ENCODE results near the gene ZCCHC14. TPM values are rescaled to one million over a fixed set of nuclear protein-coding genes. Genes with fewer than 3 reads are reported as not detected.

The ZCCHC14 gene
- polyA plus RNA-seq, 1 donor (not counting 4 experiments of a cell fraction or from before 2014, with no cell fraction given): 3.6 TPM

DNA sequence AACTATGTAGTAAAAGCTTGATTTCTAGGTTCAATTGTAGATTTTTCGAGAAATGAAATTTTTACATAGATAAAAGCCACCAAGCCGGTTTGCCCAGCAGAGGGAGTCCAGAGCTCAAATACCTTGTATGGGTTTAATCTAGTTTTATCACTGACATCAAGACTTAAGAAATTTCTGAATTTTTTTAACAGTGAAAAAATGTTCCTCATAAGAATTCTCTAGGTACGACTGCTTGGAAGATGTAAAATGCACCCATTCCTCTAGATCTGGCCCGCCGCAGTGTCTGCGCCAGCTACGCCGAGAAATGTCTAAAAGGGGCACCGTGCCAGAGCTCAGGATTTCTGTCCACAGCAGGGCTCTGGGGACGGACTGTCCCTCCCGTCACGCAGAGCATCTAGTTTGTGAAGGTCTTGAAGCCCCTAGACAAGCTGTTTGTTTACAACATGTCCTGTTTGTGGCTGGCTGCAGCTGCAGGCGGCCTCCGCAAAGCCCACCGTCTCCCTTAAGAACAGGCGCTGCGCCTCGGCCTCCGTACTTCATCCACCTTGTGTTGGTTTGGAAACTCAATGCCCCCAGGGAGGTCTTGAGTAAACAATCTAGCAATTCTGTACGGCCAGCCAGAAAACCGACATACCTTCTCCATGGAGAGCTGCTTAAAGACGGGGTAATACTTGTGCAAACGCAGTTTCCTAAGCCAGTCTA is 75.8 kb downstream of the ZCCHC14 start:
- Histone ChIP-seq H3K4me1 (ENCODE audit: control insufficient read depth, extremely low read depth, insufficient read depth, low read length) (no peaks in the 10 kb centered on the region), H3K9ac (ENCODE audit: control insufficient read depth, extremely low read depth, insufficient read depth, low read length) (no peak overlapping the region), H4K20me1 (ENCODE audit: control insufficient read depth, extremely low read depth, insufficient read depth, low read length) (no peaks in the 10 kb centered on the region), H3K27ac (ENCODE audit: control insufficient read depth, insufficient read depth, low read length) (no peak overlapping the region), H3K4me2 (ENCODE audit: control insufficient read depth, extremely low read depth, insufficient read depth, low read depth, low read length) (no peak overlapping the region), H3K9me3 (ENCODE audit: control insufficient read depth, low read depth, low read length) (no peaks in the 10 kb centered on the region), H3K27me3 (ENCODE audit: control insufficient read depth, extremely low read depth, insufficient read depth, low read length) (no peaks in the 10 kb centered on the region), H2AFZ (ENCODE audit: control insufficient read depth, low read length) (no peak overlapping the region), H3K4me3 (ENCODE audit: control insufficient read depth in 2 of 3, extremely low read depth in 1 of 3, insufficient read depth in 2 of 3, low read depth in 1 of 3, low read length in 3 of 3) (no peak overlapping the region), H3K36me3 (ENCODE audit: control insufficient read depth in 2 of 2, extremely low read depth in 1 of 2, insufficient read depth in 2 of 2, low read length in 2 of 2) (peaks cover 9 to 25% of the 10 kb centered on the region in 2 experiments), H3K9me1 (ENCODE audit: control insufficient read depth, extremely low read depth, insufficient read depth, low read length) (no peaks in the 10 kb centered on the region), H3K79me2 (ENCODE audit: control insufficient read depth, insufficient read depth, low read length) (no peaks in the 10 kb centered on the region)
- dilution Hi-C loops (cut with MboI; ENCODE audit: extremely low pct_ligation_motif_present, low sequenced_read_pairs): no loop called here
- DNase-seq (ENCODE audit: low read depth, low spot score) (no peak), FAIRE-seq (peak; percentile 68)
- no peak for TF ChIP-seq EZH2 (IDR thresholded peaks at IDR 0.05; ENCODE audit: low read length)
- TF ChIP-seq, protein P1, sequence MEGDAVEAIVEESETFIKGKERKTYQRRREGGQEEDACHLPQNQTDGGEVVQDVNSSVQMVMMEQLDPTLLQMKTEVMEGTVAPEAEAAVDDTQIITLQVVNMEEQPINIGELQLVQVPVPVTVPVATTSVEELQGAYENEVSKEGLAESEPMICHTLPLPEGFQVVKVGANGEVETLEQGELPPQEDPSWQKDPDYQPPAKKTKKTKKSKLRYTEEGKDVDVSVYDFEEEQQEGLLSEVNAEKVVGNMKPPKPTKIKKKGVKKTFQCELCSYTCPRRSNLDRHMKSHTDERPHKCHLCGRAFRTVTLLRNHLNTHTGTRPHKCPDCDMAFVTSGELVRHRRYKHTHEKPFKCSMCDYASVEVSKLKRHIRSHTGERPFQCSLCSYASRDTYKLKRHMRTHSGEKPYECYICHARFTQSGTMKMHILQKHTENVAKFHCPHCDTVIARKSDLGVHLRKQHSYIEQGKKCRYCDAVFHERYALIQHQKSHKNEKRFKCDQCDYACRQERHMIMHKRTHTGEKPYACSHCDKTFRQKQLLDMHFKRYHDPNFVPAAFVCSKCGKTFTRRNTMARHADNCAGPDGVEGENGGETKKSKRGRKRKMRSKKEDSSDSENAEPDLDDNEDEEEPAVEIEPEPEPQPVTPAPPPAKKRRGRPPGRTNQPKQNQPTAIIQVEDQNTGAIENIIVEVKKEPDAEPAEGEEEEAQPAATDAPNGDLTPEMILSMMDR (optimal IDR thresholded peaks at IDR 0.05 in 1 of 3, IDR thresholded peaks at IDR 0.05 in 1 of 3, conservative IDR thresholded peaks at IDR 0.05 in 1 of 3; ENCODE audit: extremely low read depth in 1 of 3, insufficient read depth in 2 of 3, low read length in 3 of 3): peak in 2 of 3 experiments; percentile 28 to 48

DNA sequence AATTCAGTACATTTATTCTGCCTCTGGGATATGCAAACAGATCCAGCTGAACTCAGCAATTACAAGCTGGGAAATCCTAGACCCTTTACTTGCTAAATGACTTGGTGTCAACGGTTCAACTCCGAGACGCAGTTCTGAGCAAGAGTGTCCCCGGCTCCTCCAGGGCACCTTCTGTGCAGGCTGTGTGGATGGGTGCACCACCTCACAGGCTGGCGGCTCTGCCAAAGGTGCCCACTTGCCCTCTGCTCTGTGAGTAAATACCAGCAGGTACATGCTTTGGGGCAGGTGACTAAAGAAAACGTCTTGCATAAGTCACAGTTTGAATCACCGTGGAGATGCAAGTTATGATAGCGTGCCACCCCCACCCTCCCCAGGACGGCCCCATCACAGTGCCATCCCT is 77.4 kb downstream of the ZCCHC14 start:
- FAIRE-seq: no peak

More for the DNA sequence above, 77.4 kb downstream of the ZCCHC14 start:
- DNase-seq (ENCODE audit: low read depth, low spot score): no peak
- no peak overlapping the region for H2AFZ ChIP-seq (ENCODE audit: control insufficient read depth, low read length)
- no peaks in the 10 kb centered on the region for H3K27me3 ChIP-seq (ENCODE audit: control insufficient read depth, extremely low read depth, insufficient read depth, low read length)
- H3K4me1 ChIP-seq (ENCODE audit: control insufficient read depth, extremely low read depth, insufficient read depth, low read length): no peaks in the 10 kb centered on the region
- H3K4me3 ChIP-seq (ENCODE audit: control insufficient read depth in 2 of 3, extremely low read depth in 1 of 3, insufficient read depth in 2 of 3, low read depth in 1 of 3, low read length in 3 of 3): no peak overlapping the region
- H3K9me1 ChIP-seq (ENCODE audit: control insufficient read depth, extremely low read depth, insufficient read depth, low read length): no peaks in the 10 kb centered on the region
- no peak overlapping the region for H3K9ac ChIP-seq (ENCODE audit: control insufficient read depth, extremely low read depth, insufficient read depth, low read length)
- no peaks in the 10 kb centered on the region for H3K9me3 ChIP-seq (ENCODE audit: control insufficient read depth, low read depth, low read length)
- dilution Hi-C loops (cut with MboI; ENCODE audit: extremely low pct_ligation_motif_present, low sequenced_read_pairs): no loop called here
- no peaks in the 10 kb centered on the region for H4K20me1 ChIP-seq (ENCODE audit: control insufficient read depth, extremely low read depth, insufficient read depth, low read length)
- H3K27ac ChIP-seq (ENCODE audit: control insufficient read depth, insufficient read depth, low read length): no peak overlapping the region
- peaks cover 9 to 25% of the 10 kb centered on the region in 2 experiments for H3K36me3 ChIP-seq (ENCODE audit: control insufficient read depth in 2 of 2, extremely low read depth in 1 of 2, insufficient read depth in 2 of 2, low read length in 2 of 2)
- TF ChIP-seq, protein P1 (optimal IDR thresholded peaks at IDR 0.05 in 1 of 3, IDR thresholded peaks at IDR 0.05 in 1 of 3, conservative IDR thresholded peaks at IDR 0.05 in 1 of 3; ENCODE audit: extremely low read depth in 1 of 3, insufficient read depth in 2 of 3, low read length in 3 of 3): no peak
- TF ChIP-seq EZH2 (IDR thresholded peaks at IDR 0.05; ENCODE audit: low read length): no peak
- no peak overlapping the region for H3K4me2 ChIP-seq (ENCODE audit: control insufficient read depth, extremely low read depth, insufficient read depth, low read depth, low read length)
- H3K79me2 ChIP-seq (ENCODE audit: control insufficient read depth, insufficient read depth, low read length): no peaks in the 10 kb centered on the region

Data from keratinocyte (primary cell).